ENCODE results near the gene ADARB1.

- TF ChIP-seq CTCF (IDR thresholded peaks at IDR 0.05) (no peak), EP300 (IDR thresholded peaks at IDR 0.05) (no peak), POLR2A (IDR thresholded peaks at IDR 0.05) (no peak)
These were observed 34.1 kb upstream of the ADARB1 start for GRCh38 chr21:45040157-45040711.

Data from tibial nerve (tissue), 4 donors.